HEK293T (cell line): ENCODE data around the gene SP9.

Source experiments
- BHLHE40 ChIP-seq: fragments of 450-650 bp; IDR thresholded peaks from 2 replicates; pipeline ENCODE4 v1.6.1; 2016; ENCODE audit warnings: mild to moderate bottlenecking, moderate library complexity, borderline replicate concordance
- CTBP1 ChIP-seq: fragments of 450-650 bp; IDR thresholded peaks from 2 replicates; pipeline ENCODE4 v1.6.1; 2016; ENCODE audit warnings: borderline replicate concordance
- ELF4 ChIP-seq: fragments of 450-650 bp; IDR thresholded peaks from 2 replicates; pipeline ENCODE4 v1.6.1; 2017; ENCODE audit warnings: antibody characterized with exemption
- FOXA1 ChIP-seq: fragments of 450-650 bp; IDR thresholded peaks from 2 replicates; pipeline ENCODE4 v1.6.1; 2016; ENCODE audit warnings: mild to moderate bottlenecking
- FOXK2 ChIP-seq: fragments of 450-650 bp; IDR thresholded peaks from 2 replicates; pipeline ENCODE4 v1.6.1; 2016; ENCODE audit warnings: mild to moderate bottlenecking
- HDGF ChIP-seq: fragments of 450-650 bp; IDR thresholded peaks from 2 replicates; pipeline ENCODE4 v1.6.1; 2017; ENCODE audit warnings: antibody characterized with exemption, borderline replicate concordance
- LEF1 ChIP-seq: fragments of 450-650 bp; IDR thresholded peaks from 2 replicates; pipeline ENCODE4 v1.6.1; 2017; ENCODE audit warnings: mild to moderate bottlenecking, borderline replicate concordance
- NFRKB ChIP-seq: fragments of 450-650 bp; IDR thresholded peaks from 2 replicates; pipeline ENCODE4 v1.6.1; 2016; ENCODE audit warnings: mild to moderate bottlenecking, moderate library complexity
- SP1 ChIP-seq: fragments of 450-650 bp; IDR thresholded peaks from 2 replicates; pipeline ENCODE4 v1.6.1; 2017
- TARDBP ChIP-seq: fragments of 450-650 bp; IDR thresholded peaks from 2 replicates; pipeline ENCODE4 v1.6.1; 2016
- ZNF384 ChIP-seq: fragments of 450-650 bp; IDR thresholded peaks from 2 replicates; pipeline ENCODE4 v1.6.1; 2016

DNA sequence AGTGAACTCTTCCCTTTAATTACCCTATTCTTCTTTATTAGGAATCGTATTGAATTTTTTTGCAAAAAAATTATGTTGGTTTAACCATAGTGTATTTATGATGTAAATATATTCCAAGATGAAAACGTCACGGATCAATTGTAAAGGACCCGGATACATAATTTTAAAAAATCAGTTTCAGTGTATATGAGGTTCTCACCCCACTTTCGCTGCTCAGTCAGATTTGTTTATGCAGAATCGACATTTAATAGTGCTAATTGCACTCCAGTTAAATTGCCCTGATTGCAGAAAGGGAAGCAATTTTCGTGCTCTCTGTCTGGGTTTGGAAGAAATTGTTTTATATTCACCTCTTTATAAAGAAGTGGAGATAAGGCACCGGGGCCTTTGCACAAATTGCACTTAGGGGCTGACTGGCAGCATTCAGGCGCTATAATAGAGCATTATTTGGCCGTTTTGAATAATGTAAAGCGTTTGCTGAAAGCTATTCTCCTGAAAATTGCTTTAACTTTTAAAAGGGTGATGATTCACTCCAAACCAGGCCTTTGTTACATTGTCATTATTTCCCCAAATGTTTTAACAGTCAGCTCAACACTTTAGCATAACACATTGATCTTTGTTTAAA lies 3.0 kb upstream of the SP9 start:
- TF ChIP-seq FOXA1: no peak
- no peak for TF ChIP-seq ELF4
- TF ChIP-seq HDGF: no peak
- TF ChIP-seq SP1: no peak
- TF ChIP-seq BHLHE40: no peak
- TF ChIP-seq NFRKB: no peak
- no peak for TF ChIP-seq TARDBP
- no peak for TF ChIP-seq ZNF384
- no peak for TF ChIP-seq CTBP1
- TF ChIP-seq FOXK2: no peak
- no peak for TF ChIP-seq LEF1
